Astrocyte of the cerebellum (primary cell): ENCODE results near the gene SUPT5H.

Source experiments
- DNase-seq: peaks from one replicate; pipeline ENCODE4 v3.0.0-alpha.2; 2011; ENCODE audit warnings: low read depth
- H3K4me3 ChIP-seq: 2 replicates; pipeline ENCODE4 v1.5.1; 2011; ENCODE audit warnings: mild to moderate bottlenecking, low read depth, low read length, moderate library complexity
- CTCF ChIP-seq: IDR thresholded peaks from 2 replicates; pipeline ENCODE4 v1.5.1; 2012; ENCODE audit warnings: low read length, low read depth, moderate library complexity, mild to moderate bottlenecking; ENCODE audit errors: missing control alignments
- in situ Hi-C: cut with HindIII; loops from 2 replicates; pipeline ENCODE4 v1.10.0; 2017; ENCODE audit warnings: low sequenced_read_pairs

Gene SUPT5H

GRCh38 chr19:39445196-39446111 lies at the start of gene SUPT5H:
Gene SUPT5H (plus strand): TSS chr19:39445582. CDS start chr19:39445891, 309 bp downstream.
- no peak for TF ChIP-seq CTCF
- peak within 1 kb of the TSS; percentile 86 for H3K4me3 ChIP-seq
- DNase-seq = peak; percentile 96
- in situ Hi-C loops = no loop called here

GRCh38 chr19:39397360-39398296 lies 47.8 kb upstream of the SUPT5H start:
- in situ Hi-C loops = no loop called here
- DNase-seq = no peak
- no peak overlapping the region for H3K4me3 ChIP-seq
- peak; percentile 95 for TF ChIP-seq CTCF

GRCh38 chr19:39398297-39398864 lies 47.0 kb upstream of the SUPT5H start:
- no peak for TF ChIP-seq CTCF
- no peak for DNase-seq
- H3K4me3 ChIP-seq = no peak overlapping the region
- in situ Hi-C loops = no loop called here

GRCh38 chr19:39399668-39400050 lies 45.7 kb upstream of the SUPT5H start:
- in situ Hi-C loops = no loop called here
- DNase-seq = no peak
- TF ChIP-seq CTCF = no peak
- H3K4me3 ChIP-seq = no peak overlapping the region

GRCh38 chr19:39400061-39400460 lies 45.3 kb upstream of the SUPT5H start:
- no peak for TF ChIP-seq CTCF
- in situ Hi-C loops = no loop called here
- no peak overlapping the region for H3K4me3 ChIP-seq
- no peak for DNase-seq

GRCh38 chr19:39401070-39401548 lies 44.3 kb upstream of the SUPT5H start:
- no peak for TF ChIP-seq CTCF
- H3K4me3 ChIP-seq = no peak overlapping the region
- no peak for DNase-seq
- in situ Hi-C loops = no loop called here
